ENCODE measurements around the gene NFE2L1.
A peak's percentile ranks its signal among the peaks of the same experiment; 100 is the strongest.
"Not testable (repeated sequence)": the region's sequence is repeated elsewhere in the genome, so short reads cannot be mapped to it uniquely, and the experiment has no call there.

The NFE2L1 gene

DNA sequence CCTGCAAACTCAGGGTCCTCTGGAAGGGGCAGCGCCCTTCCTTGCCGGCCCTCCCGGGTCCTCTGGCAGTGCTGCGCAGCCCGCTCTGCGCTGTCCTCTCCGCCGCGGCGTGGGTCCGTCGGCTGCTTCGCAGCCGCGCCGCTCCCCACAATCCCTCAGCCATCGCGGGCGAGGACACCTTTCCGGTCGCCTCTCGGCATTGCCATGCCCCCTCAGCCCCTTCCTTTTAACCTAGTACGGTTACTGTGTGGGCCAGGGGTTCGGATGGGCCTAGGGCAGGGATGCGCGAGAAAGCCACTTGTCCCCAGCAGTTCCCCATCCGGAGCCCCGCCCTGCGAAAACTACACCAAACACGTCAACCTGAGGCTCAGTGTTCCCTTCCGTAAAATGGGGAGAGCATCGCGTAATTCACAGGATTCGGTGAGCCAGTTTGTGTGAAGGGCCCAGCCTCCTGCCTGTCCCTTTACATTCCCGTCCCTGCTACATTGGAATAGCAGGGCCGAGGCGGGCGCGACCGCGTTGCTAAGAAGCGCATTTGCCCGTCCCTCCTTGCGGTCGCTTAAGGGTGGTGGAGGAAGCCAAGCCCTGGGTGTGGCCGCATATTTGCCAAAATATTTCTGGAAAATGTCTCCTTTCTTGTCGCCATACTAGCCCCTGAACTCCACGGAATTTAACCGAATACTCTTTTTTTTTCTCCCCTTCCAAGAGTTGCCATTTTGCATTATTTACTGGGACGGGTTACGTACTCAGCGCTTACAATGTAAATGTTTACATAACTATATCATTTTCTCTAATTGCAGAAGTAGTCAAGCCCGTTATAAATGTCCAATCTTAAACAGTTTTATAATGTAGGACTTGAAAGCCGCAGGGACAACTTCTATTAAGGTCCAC is 23.8 kb upstream of the NFE2L1 start:
- DNase-seq = no peak

DNA sequence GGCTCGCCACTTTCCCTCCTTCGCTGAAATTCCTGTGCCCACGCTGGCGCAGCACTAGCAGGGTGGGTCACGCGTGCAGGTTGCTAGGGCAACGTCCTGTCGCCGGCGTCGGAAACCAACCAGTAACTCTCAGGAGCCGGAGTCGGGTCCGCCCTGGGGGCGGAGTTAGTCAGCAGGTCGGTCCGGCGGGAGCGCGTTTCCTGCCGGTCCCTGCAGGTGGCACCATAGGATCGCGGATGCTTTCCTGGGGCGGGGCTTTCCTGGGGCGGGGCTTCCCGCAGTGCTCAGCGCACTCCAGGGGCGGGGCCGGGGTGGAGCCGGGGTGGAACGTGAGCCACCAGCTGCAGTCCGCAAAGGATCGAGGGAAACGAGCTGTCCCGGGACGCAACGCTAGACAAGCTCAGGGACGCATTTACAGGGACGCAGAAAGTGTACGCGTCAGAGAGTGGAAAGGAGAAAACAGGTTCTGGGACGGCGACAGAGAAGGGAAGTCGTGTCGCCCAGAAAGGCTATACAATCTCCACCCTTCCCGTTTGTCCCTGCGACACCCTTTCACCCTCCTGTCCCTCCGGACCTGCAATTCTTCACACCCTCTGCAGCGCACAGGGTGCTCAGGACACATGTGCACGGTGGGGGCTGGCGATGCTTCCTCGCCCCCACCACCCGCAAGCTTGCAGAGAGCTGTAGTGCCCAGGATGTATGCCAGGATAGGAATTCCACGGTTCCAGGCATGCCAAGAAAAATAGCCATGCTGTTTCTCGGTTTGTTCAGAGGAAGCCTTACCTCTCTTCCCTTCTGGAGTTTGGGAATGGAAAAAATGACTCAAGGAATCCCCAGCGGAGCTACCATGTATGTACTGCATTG is 22.9 kb upstream of the NFE2L1 start:
- peak; percentile 99 for DNase-seq

DNA sequence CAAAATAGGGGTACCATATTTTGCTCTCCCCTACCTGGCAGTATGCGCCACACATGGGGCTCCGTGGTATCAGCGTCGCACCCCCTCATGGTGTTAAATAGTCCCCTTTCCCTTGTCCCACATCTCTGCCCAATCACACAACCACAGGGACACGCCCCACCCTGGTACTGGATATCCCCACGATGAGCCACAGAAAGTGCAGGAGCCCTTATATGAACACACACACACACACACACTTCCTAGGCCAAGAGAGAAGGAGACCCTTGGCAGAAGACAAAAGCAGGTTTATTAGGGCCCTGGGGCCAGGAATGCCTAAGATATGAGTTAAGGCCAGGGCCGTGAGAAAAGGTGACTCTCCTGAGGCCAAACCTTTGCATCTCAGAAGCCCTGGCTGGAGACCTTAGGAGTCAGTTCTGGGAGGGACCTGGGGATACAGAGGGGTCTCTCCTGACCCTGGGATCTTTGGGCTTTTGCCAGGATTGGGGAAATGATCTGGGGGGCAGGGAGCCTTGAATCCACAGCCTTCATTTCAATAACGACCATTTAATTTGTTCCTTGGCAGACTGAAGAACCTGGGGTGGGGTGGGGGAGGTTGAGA is 22.2 kb upstream of the NFE2L1 start:
- no peak for DNase-seq

DNA sequence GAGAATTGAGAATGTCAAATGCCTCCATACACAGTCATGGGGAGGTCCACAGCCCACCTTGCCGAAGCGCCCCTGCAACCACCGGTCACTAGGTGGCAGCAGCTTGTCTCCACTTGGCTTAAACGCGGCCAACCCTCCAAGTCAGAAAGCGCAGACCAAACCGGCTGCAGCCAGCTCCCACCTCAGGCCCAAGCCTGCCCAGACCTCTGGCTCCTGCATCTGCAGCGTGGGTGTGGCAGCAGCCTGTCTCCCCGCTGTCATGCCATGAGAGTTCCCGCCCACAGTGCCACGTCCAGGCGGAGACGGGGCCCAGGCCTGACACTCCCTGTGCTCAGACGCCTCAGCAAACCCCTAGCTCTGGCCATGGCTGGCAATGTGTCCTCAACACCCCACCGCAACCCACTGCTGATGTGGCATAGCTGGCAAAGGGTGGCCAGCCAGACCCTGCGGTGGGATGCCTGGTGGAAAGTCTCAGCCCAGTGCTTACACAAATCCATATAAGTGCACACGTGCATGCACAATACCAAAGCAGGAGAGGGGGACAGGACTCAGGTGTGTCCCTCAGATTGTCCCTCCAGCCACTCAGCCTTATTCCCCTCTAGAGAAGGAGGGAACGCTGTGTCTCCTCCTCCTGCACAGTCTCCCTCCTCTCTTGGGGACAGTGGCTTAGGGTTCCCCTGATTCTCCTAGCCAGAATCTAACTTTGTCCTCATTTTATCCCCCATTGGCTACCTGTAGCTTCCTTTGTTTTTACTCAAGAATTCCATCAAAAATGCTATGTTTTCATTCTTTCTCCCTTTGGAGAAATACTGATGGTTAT is 21.4 kb upstream of the NFE2L1 start:
- DNase-seq = peak; percentile 98

DNA sequence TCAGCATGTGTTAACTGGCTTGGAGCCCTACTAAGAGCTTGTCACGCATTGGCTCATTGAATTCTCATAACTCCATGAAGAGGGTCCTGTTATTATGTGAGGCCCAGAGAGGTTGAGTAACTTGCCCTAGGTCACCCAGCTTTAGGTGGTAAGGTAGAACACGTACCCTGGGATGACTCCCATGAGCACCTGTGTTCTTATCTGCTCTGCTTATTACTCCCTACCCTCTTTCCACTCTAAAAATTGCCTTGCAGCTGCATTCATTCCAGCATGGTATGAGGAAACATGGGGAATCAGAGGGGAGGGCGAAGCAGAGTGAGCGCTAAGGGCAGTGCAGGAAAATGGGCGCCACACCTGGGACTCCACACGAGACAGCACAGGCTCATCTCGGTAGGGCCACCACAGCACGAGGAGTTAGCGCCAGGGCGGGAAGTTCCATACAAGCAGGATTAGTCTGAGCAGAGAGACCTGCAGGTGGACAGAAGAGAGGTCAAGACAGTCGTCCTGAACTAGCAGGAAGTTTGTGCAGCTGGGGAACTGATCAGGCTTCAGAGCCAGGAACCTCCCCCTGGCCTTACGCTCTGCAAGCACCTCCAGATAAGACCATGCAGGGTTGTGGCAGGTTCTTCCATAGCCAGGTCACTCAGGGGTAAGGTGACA is 20.7 kb upstream of the NFE2L1 start:
- DNase-seq = no peak

DNA sequence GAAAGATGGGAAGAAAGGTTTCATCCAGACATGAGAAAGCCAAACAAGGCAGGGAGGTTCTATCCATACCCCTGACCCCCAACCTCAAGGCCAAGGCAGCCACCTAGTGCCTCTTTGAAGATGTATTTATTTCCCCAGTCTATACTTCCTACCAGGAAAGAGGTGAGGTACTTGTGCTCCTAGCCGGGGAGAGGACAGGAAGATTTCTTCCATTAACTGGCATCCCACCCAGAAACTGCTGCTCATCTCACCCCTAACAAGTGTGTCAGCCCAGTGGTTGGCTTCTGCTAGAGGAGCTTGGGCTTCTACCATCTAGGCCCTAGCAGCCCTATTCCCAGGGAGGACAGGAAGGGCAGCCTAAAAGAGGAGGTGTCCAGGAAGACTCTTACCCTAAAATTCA is 19.4 kb upstream of the NFE2L1 start:
- DNase-seq = no peak

DNA sequence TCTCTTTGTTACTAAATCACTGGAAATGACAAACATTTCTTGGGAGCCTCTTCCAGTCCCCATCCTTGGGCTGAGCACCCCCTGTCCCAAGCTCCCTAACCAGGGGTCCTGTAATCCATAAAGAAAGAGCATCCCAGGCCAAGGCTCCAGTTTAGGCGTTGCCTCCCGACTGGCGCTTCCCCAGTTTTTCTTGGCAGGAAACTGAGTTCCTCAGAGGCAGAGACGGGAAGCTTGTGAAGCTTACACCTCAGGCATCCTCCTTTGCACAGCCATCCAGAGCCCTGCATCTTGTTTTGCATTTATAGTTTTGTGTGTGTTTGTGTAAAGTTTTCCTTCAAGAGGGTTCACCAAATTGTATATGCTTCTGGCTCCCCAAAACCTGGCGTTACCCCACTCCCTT is 17.6 kb upstream of the NFE2L1 start:
- no peak for DNase-seq

DNA sequence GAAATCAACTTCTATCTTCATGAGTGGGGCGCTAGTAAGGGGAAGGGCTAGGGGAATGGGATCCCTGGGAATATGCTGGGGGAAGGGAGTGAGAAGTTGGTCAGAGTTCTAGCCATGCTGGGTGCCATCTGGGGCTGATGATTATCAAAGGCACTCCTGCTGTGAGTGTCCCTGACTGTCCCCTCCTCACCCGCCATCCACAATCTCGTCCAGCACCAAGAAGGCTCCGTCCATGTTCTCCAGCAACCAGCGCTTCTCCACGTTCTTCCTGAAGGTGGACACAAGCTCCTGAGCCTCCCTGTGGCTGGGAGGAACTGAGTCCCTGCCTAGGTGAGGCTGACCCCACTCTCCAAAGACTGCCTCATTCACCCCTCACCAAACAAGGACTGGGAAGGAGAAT is 16.2 kb upstream of the NFE2L1 start:
- DNase-seq = no peak

DNA sequence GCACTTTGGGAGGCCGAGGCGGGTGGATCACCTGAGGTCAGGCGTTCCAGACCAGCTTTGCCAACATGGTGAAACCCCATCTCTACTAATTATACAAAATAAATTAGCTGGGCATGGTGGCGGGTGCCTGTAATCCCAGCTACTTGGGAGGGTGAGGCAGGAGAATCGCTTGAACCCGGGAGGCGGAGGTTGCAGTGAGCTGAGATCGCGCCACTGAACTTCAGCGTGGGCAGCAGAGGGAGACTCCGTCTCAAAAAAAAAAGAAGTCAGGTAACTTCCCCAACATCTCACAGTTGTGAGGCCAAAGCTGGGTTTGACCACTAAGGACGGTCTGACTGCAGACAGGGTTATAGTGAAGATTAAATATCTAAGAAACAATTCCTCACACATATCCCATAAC is 13.4 kb upstream of the NFE2L1 start:
- DNase-seq = not testable (repeated sequence)

DNA sequence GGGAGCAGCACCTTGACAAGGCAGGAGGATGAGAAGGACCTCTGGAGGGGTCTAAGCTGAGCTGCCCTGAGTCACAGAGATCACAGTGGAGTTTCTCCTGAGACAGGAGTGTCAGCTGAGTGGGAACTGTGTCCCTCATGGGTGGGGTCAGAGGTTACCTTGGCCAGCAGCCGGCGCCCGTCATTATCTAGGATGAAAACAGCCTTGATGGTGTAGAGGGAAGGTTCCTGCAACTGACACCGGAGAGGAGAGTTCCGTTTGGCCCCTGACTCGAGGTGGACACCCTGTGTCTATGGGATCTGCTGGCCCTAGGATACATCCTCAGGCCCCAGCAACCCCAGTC is 11.5 kb upstream of the NFE2L1 start:
- DNase-seq = no peak

DNA sequence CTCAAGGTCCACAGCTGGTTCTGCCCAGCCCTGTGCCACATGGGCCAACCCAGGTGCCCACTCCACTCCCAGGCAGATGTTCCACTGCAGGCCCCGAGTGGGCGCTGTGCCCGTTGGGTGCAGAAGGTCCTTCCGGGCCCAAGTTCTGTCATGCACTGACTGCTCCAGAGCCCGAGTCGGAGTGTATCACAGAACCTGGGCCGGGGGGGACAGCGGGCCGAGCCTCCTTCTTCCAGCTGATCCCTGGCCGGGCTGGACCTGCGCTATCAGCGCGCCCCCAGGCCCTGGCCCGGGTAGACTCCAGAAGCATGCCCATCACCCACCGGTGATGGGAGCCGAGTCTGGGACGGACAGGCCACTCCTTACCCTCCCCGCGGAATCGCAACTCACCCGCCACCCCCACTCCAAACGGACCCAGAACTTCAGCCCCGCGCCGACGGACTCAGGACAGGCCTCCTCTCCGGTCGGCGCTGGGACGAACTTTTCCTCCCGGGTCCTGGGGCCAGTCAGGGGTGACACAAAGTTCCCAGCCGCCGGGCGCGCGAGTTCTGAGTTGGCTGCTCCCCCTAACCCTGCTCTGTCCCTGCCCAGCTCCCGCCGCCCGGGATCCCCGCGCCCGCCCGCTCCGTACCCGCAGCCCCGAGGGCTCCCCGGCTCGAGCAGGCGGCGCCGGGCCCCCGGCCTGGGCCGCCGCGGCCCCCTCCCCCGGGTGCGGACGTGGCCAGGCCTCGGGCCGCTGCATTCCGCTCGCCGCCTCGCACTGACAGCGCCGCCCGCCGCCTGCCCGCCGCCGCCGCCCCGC is 10.9 kb upstream of the NFE2L1 start, which contains the start of gene COPZ2:
TSS of gene COPZ2 (minus strand) at position 762 of the 802 bp plus-strand sequence. CDS start at position 742, 20 bp downstream.
- DNase-seq = no peak

DNA sequence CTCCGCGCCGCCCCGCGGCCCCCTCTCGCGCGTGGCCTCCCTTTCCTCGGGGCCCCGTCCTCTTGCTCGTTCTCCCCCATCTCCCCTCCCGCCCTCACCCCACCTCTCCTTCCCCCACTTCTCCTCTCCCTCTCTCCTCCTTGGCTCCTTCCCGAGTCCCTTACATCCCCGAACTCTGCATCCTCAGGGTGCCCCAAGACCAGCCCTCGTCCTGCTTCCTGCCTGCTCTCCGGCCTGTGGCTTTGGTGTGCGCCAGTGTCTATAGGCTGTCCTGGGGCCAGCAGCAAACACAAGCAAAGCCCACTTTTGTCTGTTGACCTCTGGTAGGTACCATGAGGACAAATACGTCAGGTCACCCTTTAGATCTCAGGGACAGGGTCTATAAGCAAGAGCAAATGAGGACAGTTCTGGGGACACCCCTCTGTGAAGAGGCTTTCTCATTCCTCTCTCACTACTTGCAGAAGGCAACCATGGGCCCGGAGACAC is 10.3 kb upstream of the NFE2L1 start:
- no peak for DNase-seq

DNA sequence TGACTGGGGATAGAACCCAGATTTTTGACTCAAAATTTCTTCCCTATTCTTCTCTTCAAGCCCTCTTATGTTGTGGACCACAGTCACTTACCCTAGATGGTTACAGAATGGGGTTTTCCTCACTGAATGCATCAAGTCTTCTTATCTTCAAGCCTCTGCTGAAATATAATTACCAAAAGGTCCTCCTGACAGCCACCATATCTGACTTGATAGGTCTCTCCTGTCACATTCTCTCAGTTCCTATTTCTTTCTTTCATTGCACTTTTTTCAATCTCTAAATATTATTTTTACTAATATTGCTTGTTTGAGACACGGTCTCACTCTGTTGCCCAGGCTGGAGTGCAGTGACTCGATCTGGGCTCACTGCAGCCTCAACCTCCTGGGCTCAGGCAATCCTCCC is 9.5 kb upstream of the NFE2L1 start:
- DNase-seq = no peak

DNA sequence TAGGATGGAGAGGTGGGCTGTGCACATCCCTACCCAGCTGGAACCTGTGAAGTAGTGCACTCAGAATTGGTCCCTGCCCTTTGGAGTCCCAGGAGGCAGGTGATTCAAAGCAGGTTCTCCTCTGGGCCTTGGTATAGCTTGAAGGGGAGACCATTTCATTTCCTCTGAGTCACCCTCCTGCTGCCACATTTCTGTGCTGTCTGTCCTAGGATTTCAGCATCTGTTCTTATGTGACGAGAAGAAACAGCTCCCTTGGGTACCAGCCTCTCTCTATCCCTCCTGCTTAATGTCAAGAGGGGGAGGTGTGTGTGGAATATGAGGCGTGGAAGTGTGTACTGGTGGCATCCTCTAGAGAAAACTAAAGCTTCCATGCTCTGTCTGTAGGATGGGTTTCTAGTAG is 5.0 kb upstream of the NFE2L1 start:
- no peak for DNase-seq

DNA sequence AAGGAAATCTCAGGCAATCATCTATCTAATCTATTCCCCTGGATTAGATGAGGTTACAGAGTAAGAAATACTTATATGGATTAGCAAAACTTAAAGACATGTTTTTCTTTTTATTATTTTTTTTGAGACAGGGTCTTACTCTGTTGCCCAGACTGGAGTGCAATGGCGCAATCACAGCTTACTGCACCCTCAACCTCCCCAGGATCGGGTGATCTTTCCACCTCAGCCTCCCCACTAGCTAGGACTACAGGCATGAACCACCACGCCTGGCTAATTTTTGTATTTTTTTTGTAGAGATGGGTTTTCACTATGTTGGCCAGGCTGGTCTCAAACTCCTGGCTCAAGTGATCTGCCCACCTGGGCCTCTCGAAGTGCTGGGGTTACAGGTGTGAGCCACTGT is 3.3 kb upstream of the NFE2L1 start:
- DNase-seq = no peak

DNA sequence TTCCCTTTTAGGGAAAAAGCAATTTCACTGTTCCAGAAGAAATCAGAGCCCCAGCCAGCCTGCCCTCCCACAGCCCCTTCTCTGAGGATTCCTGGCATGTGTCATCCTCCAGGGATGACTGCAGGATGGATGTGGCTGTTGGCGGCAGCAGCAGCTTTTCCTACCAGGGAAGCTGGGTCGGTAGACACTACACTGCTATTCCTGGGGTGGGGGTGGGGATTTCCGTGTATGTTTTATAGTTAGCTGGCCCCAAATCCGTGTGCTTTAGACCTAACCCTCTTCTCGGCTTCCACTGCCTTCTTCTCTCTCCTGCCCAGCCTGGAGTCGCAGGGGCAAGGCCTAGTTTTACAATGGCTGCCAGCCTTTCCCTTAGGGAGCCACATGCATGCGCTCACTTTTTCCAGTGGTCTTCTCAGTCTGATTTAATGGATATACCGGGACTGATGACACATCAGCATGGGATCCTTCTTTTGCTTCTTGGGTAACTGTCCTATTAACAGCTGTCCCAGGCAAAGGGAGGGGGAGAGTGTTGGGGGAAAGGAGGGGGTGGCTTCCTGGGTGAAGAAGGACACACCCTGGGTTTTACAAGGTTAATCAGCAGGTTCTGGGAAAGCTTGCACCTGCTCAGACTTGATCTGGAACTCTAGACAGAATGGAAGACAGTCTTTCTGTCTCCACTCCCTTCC is 2.7 kb upstream of the NFE2L1 start:
- DNase-seq = no peak

DNA sequence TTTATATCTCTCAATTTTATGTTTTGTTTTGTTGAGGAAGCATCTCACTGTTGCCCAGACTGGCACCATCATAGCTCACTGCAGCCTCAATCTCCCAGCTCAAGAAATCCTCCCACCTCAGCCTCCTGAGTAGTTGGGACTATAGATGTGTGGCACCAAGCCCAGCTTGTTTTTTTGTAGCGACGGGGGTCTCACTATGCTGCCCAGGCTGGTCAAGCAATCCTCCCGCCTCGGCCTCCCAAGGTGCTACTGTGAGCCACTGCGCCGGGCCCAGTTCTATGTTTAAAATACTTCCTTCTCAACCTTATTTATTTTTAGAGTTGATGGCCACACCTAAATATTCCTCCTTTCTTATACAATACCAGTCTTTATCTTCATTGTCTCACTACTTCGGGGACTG is 1.9 kb upstream of the NFE2L1 start:
- DNase-seq = no peak

DNA sequence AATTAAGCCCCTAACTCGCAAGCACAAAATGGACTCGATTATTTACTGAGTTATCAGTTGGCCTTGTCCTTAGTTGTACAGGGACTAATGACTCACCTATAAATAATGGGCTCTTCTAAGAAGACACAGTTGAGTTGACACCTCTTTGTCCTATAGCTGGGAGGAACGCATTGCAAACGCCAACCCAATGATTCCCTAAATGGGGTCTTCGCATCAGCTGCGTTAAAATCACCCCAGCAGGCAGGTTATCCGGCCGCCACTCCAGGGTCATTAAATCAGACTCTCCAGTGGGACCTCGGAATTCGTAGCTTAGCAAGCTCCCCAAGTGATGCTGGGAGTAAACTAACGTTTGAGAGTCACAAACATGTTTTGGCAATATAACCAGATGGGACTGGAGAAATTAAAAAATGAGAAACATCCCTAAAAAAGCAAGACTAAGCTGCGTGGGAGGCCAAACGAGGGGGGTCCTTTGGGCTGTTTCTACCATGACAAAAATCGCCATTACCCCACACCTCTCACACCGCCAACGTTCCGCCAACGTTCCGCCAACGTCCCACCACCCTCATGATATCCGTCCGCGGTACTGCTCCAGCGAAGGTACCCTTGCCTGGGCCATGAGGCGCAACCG is 932 bp upstream of the NFE2L1 start:
- no peak for DNase-seq

DNA sequence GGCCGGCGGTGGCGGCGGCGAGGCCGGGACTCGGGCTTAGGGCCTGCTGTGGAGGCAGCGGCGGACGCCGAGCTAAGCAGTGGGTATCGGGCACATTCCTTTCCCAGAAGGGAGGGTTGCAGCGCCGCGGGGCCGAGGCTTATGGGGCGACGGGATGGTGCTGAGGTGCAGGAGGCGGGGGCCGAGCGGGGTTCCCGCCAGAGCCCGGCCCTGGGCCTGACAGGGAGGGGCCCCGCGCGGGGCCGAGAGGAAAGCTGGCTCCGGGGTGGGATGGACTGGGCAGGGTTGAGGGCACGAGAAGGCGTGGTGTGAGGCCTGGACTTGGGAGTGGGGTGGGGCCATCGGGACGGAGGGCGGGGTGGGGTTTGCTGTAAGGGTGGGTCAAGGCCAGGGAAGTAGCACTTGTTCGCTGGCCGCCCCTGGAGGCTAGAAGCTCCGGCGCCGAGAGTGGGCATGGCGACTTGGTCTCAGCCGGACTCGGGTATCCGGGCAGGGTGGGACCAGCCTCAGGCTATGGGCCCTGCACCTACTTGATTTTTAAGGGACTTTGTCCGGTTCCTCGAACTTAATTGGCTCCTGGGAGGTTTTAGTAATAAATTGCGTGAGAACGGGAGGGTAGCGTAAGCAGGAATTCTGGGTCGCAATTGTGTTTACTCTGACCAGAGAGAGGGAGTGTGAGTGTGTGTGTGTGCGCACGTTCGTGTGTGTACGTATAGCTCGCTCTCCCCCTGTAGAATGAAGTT is 396 bp downstream of the NFE2L1 start:
- DNase-seq = peak; percentile 98

Measured in NCI-H510A treated with DMSO at 0.1 percent for 48 hours (cell line).